ENCODE measurements around the gene C9orf78. TPM values are rescaled to one million over a fixed set of nuclear protein-coding genes. Genes with fewer than 3 reads are reported as not detected.

The C9orf78 gene
- total and polyA plus RNA-seq, 2 experiments from 2014 or later = 43.8 to 47.9 TPM

DNA sequence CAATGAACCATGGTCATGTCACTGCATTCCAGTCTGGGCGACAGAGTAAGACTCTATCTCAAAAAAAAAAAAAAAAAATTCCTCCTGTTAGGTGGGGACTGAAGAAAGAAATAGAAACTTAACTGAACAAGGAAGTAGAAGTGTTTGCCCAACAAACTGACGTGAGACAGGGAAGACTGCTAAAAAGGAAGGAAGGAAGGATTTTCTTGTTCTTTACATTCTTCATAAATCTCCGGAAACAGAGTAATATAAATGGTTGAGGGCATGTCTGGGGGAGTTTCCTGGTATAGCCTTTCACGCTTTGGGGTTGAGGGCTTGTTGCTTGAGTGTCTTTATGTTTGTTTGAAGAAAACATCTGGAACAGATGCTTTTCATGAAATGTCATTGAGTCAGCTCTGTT, 29.0 kb downstream of the C9orf78 start:
- H3K9me2 ChIP-seq (replicated peaks; ENCODE audit: insufficient read depth) = no peaks in the 10 kb centered on the region
- H3K4me3 ChIP-seq = no peak overlapping the region
- no peaks in the 10 kb centered on the region for H3K9me3 ChIP-seq (ENCODE audit: low read depth)
- H3K27ac ChIP-seq = no peak overlapping the region
- 64% methylated on average over 4 of the region's 4 CpGs for WGBS (ENCODE audit: low lambda C conversion rate, missing lambda C conversion rate)
- H3K4me2 ChIP-seq = no peak overlapping the region
- no peak overlapping the region for H2AFZ ChIP-seq
- no peaks in the 10 kb centered on the region for H4K20me1 ChIP-seq (ENCODE audit: insufficient read depth, poor library complexity, severe bottlenecking)
- no peaks in the 10 kb centered on the region for H3K36me3 ChIP-seq (replicated peaks; ENCODE audit: insufficient read depth, low read depth)
- no peak for TF ChIP-seq CTCF (IDR thresholded peaks at IDR 0.05; ENCODE audit: poor library complexity)
- TF ChIP-seq EZH2 (IDR thresholded peaks at IDR 0.05; ENCODE audit: borderline replicate concordance) = no peak
- no peak for TF ChIP-seq EZH2phosphoT487 (IDR thresholded peaks at IDR 0.05; ENCODE audit: low read depth, severe bottlenecking, unreplicated experiment)
- H3K4me1 ChIP-seq (ENCODE audit: insufficient read depth) = peaks cover 13% of the 10 kb centered on the region
- no peak for DNase-seq (ENCODE audit: low spot score)
- H3K79me2 ChIP-seq = peaks cover 24% of the 10 kb centered on the region
- H3K27me3 ChIP-seq = no peaks in the 10 kb centered on the region

- TF ChIP-seq EZH2phosphoT487 (IDR thresholded peaks at IDR 0.05; ENCODE audit: low read depth, severe bottlenecking, unreplicated experiment) = no peak
- no peak for TF ChIP-seq CTCF (IDR thresholded peaks at IDR 0.05; ENCODE audit: poor library complexity)
- no peak for TF ChIP-seq EZH2 (IDR thresholded peaks at IDR 0.05; ENCODE audit: borderline replicate concordance)
- Histone ChIP-seq H3K27me3 (no peaks in the 10 kb centered on the region), H3K4me1 (ENCODE audit: insufficient read depth) (peaks cover 6% of the 10 kb centered on the region), H3K36me3 (replicated peaks; ENCODE audit: insufficient read depth, low read depth) (no peaks in the 10 kb centered on the region), H4K20me1 (ENCODE audit: insufficient read depth, poor library complexity, severe bottlenecking) (no peaks in the 10 kb centered on the region), H3K79me2 (peaks cover 24% of the 10 kb centered on the region), H2AFZ (peak overlapping the region; percentile 34), H3K9me2 (replicated peaks; ENCODE audit: insufficient read depth) (no peaks in the 10 kb centered on the region), H3K4me3 (peak overlapping the region; percentile 89), H3K27ac (peak overlapping the region; percentile 34), H3K4me2 (peak overlapping the region; percentile 91), H3K9me3 (ENCODE audit: low read depth) (no peaks in the 10 kb centered on the region)
- 2% methylated on average over 14 of the region's 14 CpGs for WGBS (ENCODE audit: low lambda C conversion rate, missing lambda C conversion rate)
- no peak for DNase-seq (ENCODE audit: low spot score)
Observed at GRCh38 chr9:129803676-129804060, 31.4 kb downstream of the C9orf78 start.

DNA sequence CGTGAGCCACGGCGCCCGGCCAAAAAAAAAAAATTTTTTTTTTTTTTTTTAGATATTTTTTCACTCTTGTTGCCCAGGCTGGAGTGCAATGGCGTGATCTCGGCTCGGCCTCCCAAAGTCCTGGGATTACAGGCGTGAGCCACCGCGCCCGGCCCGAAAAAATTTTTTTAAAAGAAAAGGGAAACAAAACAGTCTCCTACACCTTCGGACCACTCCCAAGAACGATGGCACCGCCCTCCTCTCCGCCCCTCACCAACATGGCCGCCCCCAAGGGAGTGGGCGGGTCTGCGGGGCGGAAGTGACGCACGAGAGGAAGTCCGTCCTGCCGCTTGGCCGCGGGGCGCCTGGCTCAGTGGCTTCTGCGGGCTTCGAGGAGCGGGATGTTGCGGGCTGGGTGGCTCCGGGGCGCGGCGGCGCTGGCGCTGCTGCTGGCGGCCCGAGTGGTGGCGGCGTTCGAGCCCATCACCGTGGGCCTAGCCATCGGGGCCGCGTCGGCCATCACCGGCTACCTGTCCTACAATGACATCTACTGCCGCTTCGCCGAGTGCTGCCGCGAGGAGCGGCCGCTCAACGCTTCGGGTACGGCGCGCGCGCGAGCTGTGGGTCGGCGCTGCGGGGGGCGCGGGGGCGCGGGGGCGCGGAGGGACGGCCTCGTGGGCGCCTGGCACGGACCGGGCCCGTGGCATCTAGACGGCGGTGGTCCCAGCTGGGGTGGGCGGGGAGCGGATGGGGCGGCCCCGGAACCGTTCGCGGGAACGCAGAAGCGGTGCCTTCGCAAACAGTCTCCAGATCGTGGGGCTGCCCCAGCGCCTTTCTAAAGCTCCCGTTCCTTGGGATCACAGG, 32.0 kb downstream of the C9orf78 start, which contains the start of gene TOR1B:
Gene TOR1B (plus strand): TSS at position 352 of the 843 bp plus-strand sequence. CDS start 29 bp downstream, at position 381.
- Histone ChIP-seq H3K27me3 (no peaks in the 10 kb centered on the region), H3K4me2 (peak within 1 kb of the TSS; percentile 91), H3K27ac (peak within 1 kb of the TSS; percentile 34), H3K9me2 (replicated peaks; ENCODE audit: insufficient read depth) (no peaks in the 10 kb centered on the region), H3K4me1 (ENCODE audit: insufficient read depth) (peaks cover 6% of the 10 kb centered on the region), H3K79me2 (peaks cover 24% of the 10 kb centered on the region), H2AFZ (peak within 1 kb of the TSS; percentile 34), H3K9me3 (ENCODE audit: low read depth) (no peaks in the 10 kb centered on the region), H4K20me1 (ENCODE audit: insufficient read depth, poor library complexity, severe bottlenecking) (no peaks in the 10 kb centered on the region), H3K36me3 (replicated peaks; ENCODE audit: insufficient read depth, low read depth) (no peaks in the 10 kb centered on the region), H3K4me3 (peak within 1 kb of the TSS; percentile 89)
- WGBS (ENCODE audit: low lambda C conversion rate, missing lambda C conversion rate) = 4% methylated on average over 42 of the region's 93 CpGs
- TF ChIP-seq EZH2 (IDR thresholded peaks at IDR 0.05; ENCODE audit: borderline replicate concordance) = no peak
- TF ChIP-seq CTCF (IDR thresholded peaks at IDR 0.05; ENCODE audit: poor library complexity) = no peak
- TF ChIP-seq EZH2phosphoT487 (IDR thresholded peaks at IDR 0.05; ENCODE audit: low read depth, severe bottlenecking, unreplicated experiment) = no peak
- peak; percentile 95 for DNase-seq (ENCODE audit: low spot score)
